ENCODE results near the gene KCNJ16. TPM values are rescaled to one million over a fixed set of nuclear protein-coding genes. Genes with fewer than 3 reads are reported as not detected.
A peak's percentile ranks its signal among the peaks of the same experiment; 100 is the strongest.

KCNJ16 gene
- total and polyA plus RNA-seq, 4 experiments from 2014 or later: not detected

GRCh38 chr17:70137451-70138230 lies 62.6 kb downstream of the KCNJ16 start:
- CTCF ChIA-PET (ENCODE audit: partially characterized antibody): interaction anchor here (0.6 kb wide), 1 partner anchor 519 kb away, joined by 3 read pairs; no protein-coding TSS in a partner anchor
- peaks cover 9 to 12% (median 10%) of the 10 kb centered on the region in 4 donors for H3K4me1 Mint-ChIP-seq
- Histone ChIP-seq H3K27me3 (ENCODE audit: insufficient read depth, low read length) (no peaks in the 10 kb centered on the region), H3K27ac (ENCODE audit: low read depth, low read length) (no peak overlapping the region), H3K9me3 (ENCODE audit: control insufficient read depth in 1 of 2, low read length in 2 of 2) (no peaks in the 10 kb centered on the region), H3K4me3 (ENCODE audit: low read length in 2 of 2) (peak overlapping the region in 1 of 2 donors; percentile 17), H3K36me3 (ENCODE audit: insufficient read depth, low read length) (no peaks in the 10 kb centered on the region), H3K4me1 (ENCODE audit: insufficient read depth, low read length) (no peaks in the 10 kb centered on the region)
- peak in 1 of 5 donors; percentile 5 for DNase-seq
- H3K36me3 Mint-ChIP-seq: no peaks in the 10 kb centered on the region
- peak overlapping the region; percentile 60 to 87 (median 84) for H3K4me3 Mint-ChIP-seq
- intact Hi-C loops (cut with micrococcal nuclease): no loop called here
- POLR2A ChIA-PET (ENCODE audit: partially characterized antibody): no interaction called here
- no peaks in the 10 kb centered on the region for H3K9me3 Mint-ChIP-seq
- H3K27me3 Mint-ChIP-seq: peaks cover 0 to 1% of the 10 kb centered on the region in 2 donors
- H3K27ac Mint-ChIP-seq: peak overlapping the region in 5 of 7 donors; percentile 68 to 80 (median 69)

GRCh38 chr17:70138291-70138865 lies 63.4 kb downstream of the KCNJ16 start:
- H3K4me3 ChIP-seq (ENCODE audit: low read length in 2 of 2): no peak overlapping the region
- H3K27me3 ChIP-seq (ENCODE audit: insufficient read depth, low read length): no peaks in the 10 kb centered on the region
- ChIA-PET POLR2A (ENCODE audit: partially characterized antibody) (no interaction called here), CTCF (ENCODE audit: partially characterized antibody) (no interaction called here)
- H3K27ac ChIP-seq (ENCODE audit: low read depth, low read length): no peak overlapping the region
- peaks cover 9 to 12% (median 10%) of the 10 kb centered on the region in 4 donors for H3K4me1 Mint-ChIP-seq
- H3K4me3 Mint-ChIP-seq: peak overlapping the region in 4 of 8 donors; percentile 6 to 77 (median 10)
- no peaks in the 10 kb centered on the region for H3K36me3 ChIP-seq (ENCODE audit: insufficient read depth, low read length)
- H3K27ac Mint-ChIP-seq: no peak overlapping the region
- H3K9me3 Mint-ChIP-seq: no peaks in the 10 kb centered on the region
- no peak for DNase-seq
- intact Hi-C loops (cut with micrococcal nuclease): no loop called here
- H3K9me3 ChIP-seq (ENCODE audit: control insufficient read depth in 1 of 2, low read length in 2 of 2): no peaks in the 10 kb centered on the region
- peaks cover 0 to 1% of the 10 kb centered on the region in 2 donors for H3K27me3 Mint-ChIP-seq
- no peaks in the 10 kb centered on the region for H3K36me3 Mint-ChIP-seq
- no peaks in the 10 kb centered on the region for H3K4me1 ChIP-seq (ENCODE audit: insufficient read depth, low read length)

DNA sequence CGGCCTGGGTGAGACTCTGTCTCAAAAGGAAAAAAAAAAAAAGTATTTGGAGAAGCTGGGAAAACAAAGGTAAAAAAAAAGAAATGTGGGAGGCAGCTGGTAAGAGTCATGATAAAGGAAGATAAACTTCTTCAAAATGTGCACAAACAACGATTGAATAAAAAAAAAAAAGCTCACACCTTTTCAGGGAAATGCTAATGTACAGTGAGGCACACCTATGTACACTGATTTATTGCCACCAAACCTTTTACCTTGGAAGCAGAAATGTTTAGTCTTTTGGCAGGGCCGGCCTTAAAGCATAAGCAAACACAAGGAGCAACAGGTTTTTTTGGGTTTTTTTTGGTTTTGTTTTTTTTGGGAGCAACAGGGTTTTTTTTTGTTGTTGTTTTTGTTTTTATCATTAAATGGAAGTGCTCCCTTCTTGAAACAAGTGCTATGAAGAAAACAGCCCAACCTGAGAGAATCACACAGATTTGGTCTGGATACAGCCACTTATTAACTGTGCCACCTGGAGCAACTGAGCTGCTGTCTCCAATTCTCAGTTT lies 64.5 kb downstream of the KCNJ16 start:
- H3K27me3 ChIP-seq (ENCODE audit: insufficient read depth, low read length): no peaks in the 10 kb centered on the region
- no peak overlapping the region for H3K4me3 ChIP-seq (ENCODE audit: low read length in 2 of 2)
- Mint-ChIP-seq H3K9me3 (no peaks in the 10 kb centered on the region), H3K4me1 (peaks cover 9 to 12% (median 10%) of the 10 kb centered on the region in 4 donors), H3K4me3 (no peak overlapping the region), H3K36me3 (no peaks in the 10 kb centered on the region), H3K27ac (no peak overlapping the region), H3K27me3 (peaks cover 0 to 1% of the 10 kb centered on the region in 2 donors)
- ChIA-PET POLR2A (ENCODE audit: partially characterized antibody) (no interaction called here), CTCF (ENCODE audit: partially characterized antibody) (interaction anchor here (0.7 to 1.6 kb wide), 2 partner anchors 9 to 11 kb away, joined by 3 to 6 read pairs; no protein-coding TSS in a partner anchor)
- no peak overlapping the region for H3K27ac ChIP-seq (ENCODE audit: low read depth, low read length)
- no peaks in the 10 kb centered on the region for H3K36me3 ChIP-seq (ENCODE audit: insufficient read depth, low read length)
- no peaks in the 10 kb centered on the region for H3K9me3 ChIP-seq (ENCODE audit: control insufficient read depth in 1 of 2, low read length in 2 of 2)
- intact Hi-C loops (cut with micrococcal nuclease): no loop called here
- DNase-seq: no peak
- no peaks in the 10 kb centered on the region for H3K4me1 ChIP-seq (ENCODE audit: insufficient read depth, low read length)

DNA sequence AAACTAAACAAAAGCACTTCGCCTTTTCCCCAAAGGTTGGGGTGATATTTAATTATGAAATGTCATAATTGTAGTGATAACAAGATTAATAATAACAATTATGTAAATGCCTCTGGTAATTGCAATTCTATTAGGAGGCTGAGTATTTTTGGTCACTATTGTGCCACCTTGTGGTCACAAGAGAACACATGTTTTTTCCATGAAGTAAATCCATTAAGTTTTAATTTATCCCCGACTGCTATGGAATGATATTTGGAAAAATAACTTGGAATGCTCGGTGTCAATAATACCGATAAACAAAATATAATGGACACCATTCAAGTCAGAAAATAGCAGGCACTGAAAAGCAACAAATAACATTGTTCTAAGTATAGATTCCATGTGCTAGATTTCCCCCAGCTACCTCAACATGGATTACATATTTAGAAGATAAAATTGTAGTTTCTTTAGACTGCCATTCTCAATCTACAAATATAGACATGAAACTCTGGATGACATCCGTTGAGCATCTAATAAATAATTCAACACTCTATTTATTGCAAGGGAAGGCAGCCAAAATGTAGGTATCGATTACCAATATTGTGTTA lies 69.3 kb downstream of the KCNJ16 start:
- Mint-ChIP-seq H3K27me3 (peaks cover 0 to 4% of the 10 kb centered on the region in 2 donors), H3K36me3 (no peaks in the 10 kb centered on the region), H3K9me3 (no peaks in the 10 kb centered on the region), H3K27ac (no peak overlapping the region), H3K4me3 (no peak overlapping the region), H3K4me1 (no peaks in the 10 kb centered on the region)
- Histone ChIP-seq H3K9me3 (ENCODE audit: control insufficient read depth in 1 of 2, low read length in 2 of 2) (no peaks in the 10 kb centered on the region), H3K27ac (ENCODE audit: low read depth, low read length) (no peak overlapping the region), H3K27me3 (ENCODE audit: insufficient read depth, low read length) (no peaks in the 10 kb centered on the region), H3K4me3 (ENCODE audit: low read length in 2 of 2) (no peak overlapping the region), H3K4me1 (ENCODE audit: insufficient read depth, low read length) (no peaks in the 10 kb centered on the region), H3K36me3 (ENCODE audit: insufficient read depth, low read length) (no peaks in the 10 kb centered on the region)
- POLR2A ChIA-PET (ENCODE audit: partially characterized antibody): no interaction called here
- intact Hi-C loops (cut with micrococcal nuclease): loop anchor here (1.0 kb wide), 1 partner anchor 575 kb away; no protein-coding TSS in a partner anchor
- DNase-seq: no peak
- CTCF ChIA-PET (ENCODE audit: partially characterized antibody): interaction anchor here (0.8 to 2.9 kb wide), 5 partner anchors 9 to 576 kb away, joined by 3 to 9 read pairs (median 3); no protein-coding TSS in a partner anchor

DNA sequence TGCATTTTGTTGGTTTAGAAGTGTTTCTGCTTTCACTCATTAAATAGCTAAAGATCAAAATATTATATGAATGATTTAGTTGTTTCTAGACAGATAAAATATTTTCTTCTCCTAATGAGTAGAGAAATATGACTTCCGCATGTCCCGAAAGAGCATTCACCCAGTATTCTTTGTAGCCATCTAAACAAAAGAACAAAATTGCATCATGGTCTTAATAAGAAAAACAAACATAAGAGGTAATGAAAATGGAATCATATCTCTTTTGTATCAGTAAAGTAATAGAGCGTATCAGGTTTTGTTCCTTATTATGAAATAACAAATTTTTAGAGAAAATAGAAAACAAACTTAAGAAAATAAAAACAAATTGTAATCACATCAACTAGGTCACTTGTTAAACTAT lies 78.2 kb downstream of the KCNJ16 start:
- no peak for DNase-seq
- H3K27ac ChIP-seq (ENCODE audit: low read depth, low read length): no peak overlapping the region
- no peaks in the 10 kb centered on the region for H3K4me1 Mint-ChIP-seq
- intact Hi-C loops (cut with micrococcal nuclease): no loop called here
- H3K9me3 ChIP-seq (ENCODE audit: control insufficient read depth in 1 of 2, low read length in 2 of 2): no peaks in the 10 kb centered on the region
- peaks cover 0 to 2% of the 10 kb centered on the region in 2 donors for H3K27me3 Mint-ChIP-seq
- no peaks in the 10 kb centered on the region for H3K36me3 Mint-ChIP-seq
- ChIA-PET CTCF (ENCODE audit: partially characterized antibody) (interaction anchor here (1.0 kb wide), 1 partner anchor 9 kb away, joined by 3 read pairs; no protein-coding TSS in a partner anchor), POLR2A (ENCODE audit: partially characterized antibody) (no interaction called here)
- no peak overlapping the region for H3K4me3 Mint-ChIP-seq
- no peaks in the 10 kb centered on the region for H3K27me3 ChIP-seq (ENCODE audit: insufficient read depth, low read length)
- H3K9me3 Mint-ChIP-seq: no peaks in the 10 kb centered on the region
- H3K36me3 ChIP-seq (ENCODE audit: insufficient read depth, low read length): no peaks in the 10 kb centered on the region
- no peaks in the 10 kb centered on the region for H3K4me1 ChIP-seq (ENCODE audit: insufficient read depth, low read length)
- no peak overlapping the region for H3K4me3 ChIP-seq (ENCODE audit: low read length in 2 of 2)
- H3K27ac Mint-ChIP-seq: no peak overlapping the region

- ChIA-PET POLR2A (ENCODE audit: partially characterized antibody) (no interaction called here), CTCF (ENCODE audit: partially characterized antibody) (interaction anchor here (1.0 kb wide), 1 partner anchor 12 kb away, joined by 3 read pairs; no protein-coding TSS in a partner anchor)
- H3K36me3 Mint-ChIP-seq: no peaks in the 10 kb centered on the region
- Histone ChIP-seq H3K36me3 (ENCODE audit: insufficient read depth, low read length) (no peaks in the 10 kb centered on the region), H3K9me3 (ENCODE audit: control insufficient read depth in 1 of 2, low read length in 2 of 2) (no peaks in the 10 kb centered on the region), H3K27me3 (ENCODE audit: insufficient read depth, low read length) (no peaks in the 10 kb centered on the region), H3K4me3 (ENCODE audit: low read length in 2 of 2) (no peak overlapping the region), H3K27ac (ENCODE audit: low read depth, low read length) (no peak overlapping the region), H3K4me1 (ENCODE audit: insufficient read depth, low read length) (no peaks in the 10 kb centered on the region)
- H3K4me3 Mint-ChIP-seq: no peak overlapping the region
- no peak overlapping the region for H3K27ac Mint-ChIP-seq
- DNase-seq: no peak
- H3K27me3 Mint-ChIP-seq: peaks cover 0 to 4% of the 10 kb centered on the region in 2 donors
- H3K9me3 Mint-ChIP-seq: no peaks in the 10 kb centered on the region
- intact Hi-C loops (cut with micrococcal nuclease): no loop called here
- H3K4me1 Mint-ChIP-seq: no peaks in the 10 kb centered on the region
Observed at GRCh38 chr17:70157151-70157550, 82.1 kb downstream of the KCNJ16 start.

DNA sequence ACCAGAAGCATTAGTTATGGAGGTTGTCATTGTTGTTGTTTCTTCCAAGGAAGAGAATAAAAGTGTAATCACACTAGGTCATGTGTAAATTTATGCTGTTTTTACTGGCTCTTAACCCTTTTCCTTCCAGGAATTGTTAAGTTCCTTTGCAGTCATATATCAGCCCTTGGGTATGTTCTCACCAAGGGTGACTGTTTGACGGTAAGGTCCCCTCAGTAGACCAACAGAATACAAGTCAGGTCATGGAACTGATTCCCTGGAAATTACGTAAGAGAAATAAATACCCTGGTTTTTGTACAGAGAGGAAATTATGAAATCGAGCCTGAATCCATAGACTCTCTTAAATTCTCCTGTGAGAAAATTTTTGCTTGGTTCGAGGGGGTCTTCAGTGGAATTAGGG lies 83.2 kb downstream of the KCNJ16 start:
- Histone ChIP-seq H3K36me3 (ENCODE audit: insufficient read depth, low read length) (no peaks in the 10 kb centered on the region), H3K4me3 (ENCODE audit: low read length in 2 of 2) (no peak overlapping the region), H3K9me3 (ENCODE audit: control insufficient read depth in 1 of 2, low read length in 2 of 2) (no peaks in the 10 kb centered on the region), H3K27ac (ENCODE audit: low read depth, low read length) (no peak overlapping the region), H3K4me1 (ENCODE audit: insufficient read depth, low read length) (no peaks in the 10 kb centered on the region), H3K27me3 (ENCODE audit: insufficient read depth, low read length) (no peaks in the 10 kb centered on the region)
- intact Hi-C loops (cut with micrococcal nuclease): no loop called here
- H3K36me3 Mint-ChIP-seq: no peaks in the 10 kb centered on the region
- H3K4me1 Mint-ChIP-seq: no peaks in the 10 kb centered on the region
- no peak for DNase-seq
- H3K27ac Mint-ChIP-seq: no peak overlapping the region
- no peak overlapping the region for H3K4me3 Mint-ChIP-seq
- ChIA-PET POLR2A (ENCODE audit: partially characterized antibody) (no interaction called here), CTCF (ENCODE audit: partially characterized antibody) (interaction anchor here (1.0 kb wide), 1 partner anchor 14 kb away, joined by 3 read pairs; no protein-coding TSS in a partner anchor)
- H3K27me3 Mint-ChIP-seq: peaks cover 0 to 3% of the 10 kb centered on the region in 2 donors
- H3K9me3 Mint-ChIP-seq: no peaks in the 10 kb centered on the region

Data from CD4-positive, alpha-beta memory T cell (primary cell).